Spleen (tissue), 7 donors: Measurements from ENCODE around the gene CRAT.

Experiments
- POLR2A ChIP-seq, 3 donors: fragments of 450-650 bp; IDR thresholded peaks; one replicate each; pipeline ENCODE4 v1.5.1; 2017; ENCODE audit warnings: antibody characterized with exemption in 3 of 3, mild to moderate bottlenecking in 1 of 3
- TF ChIP-seq, protein P1 (sequence below), 11 experiments: fragments of 200-600 bp in 7 of 11; fragments of 450-650 bp in 4 of 11; sonication (generic) in 4 of 11; IDR thresholded peaks in 8 of 11; conservative IDR thresholded peaks in 3 of 11; 1 replicate in 7 of 11; 2 replicates in 4 of 11; pipeline versions ENCODE4 v1.4.0 to v1.8.0; 2016 to 2021; ENCODE audit warnings: antibody characterized with exemption in 11 of 11, inconsistent platforms in 4 of 11, mild to moderate bottlenecking in 1 of 11
- donor health status: DM: no; HTN: no; CAD: no; lungs with moderate emphysema.
- donor health status: DM: no; HTN: no; CAD: no.
- donor health status: DM: no; HTN: no; CAD: no.

DNA sequence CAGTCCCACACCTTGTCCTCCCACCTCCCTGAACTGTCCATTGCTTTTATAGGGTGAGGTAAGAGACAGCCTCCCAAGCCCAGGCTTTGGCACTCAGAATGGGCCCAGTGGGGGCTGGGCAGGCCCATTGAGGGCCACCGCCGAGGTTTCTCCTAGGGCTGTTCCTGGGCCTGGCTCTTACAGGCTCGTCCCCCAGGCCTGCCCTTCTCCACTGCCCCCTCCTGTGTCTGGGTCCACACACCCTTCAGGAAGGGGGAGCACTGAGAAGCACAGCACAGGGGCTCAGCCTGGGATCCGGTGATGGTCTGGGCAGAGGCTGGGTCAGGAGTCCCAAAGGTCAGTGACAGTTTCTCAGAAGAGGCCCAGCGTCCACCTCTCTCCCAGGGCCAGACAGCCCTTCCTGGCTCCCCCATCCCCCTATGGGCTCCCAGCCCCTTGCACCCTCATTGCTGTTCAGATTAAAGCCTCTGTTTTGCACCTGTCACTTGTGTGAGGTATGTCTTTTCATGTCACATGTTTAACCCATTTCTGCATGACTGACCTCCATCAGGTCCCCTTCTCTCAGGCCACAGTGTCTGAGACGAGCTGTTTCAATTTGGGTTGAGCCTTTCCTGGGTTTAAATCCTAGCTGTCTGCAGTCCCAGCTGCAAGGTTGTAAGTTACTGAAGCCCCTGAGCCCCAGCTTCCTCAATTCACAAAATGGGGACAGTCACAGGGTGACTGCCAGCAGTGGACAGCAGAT, 38.0 kb upstream of the CRAT start:
- TF ChIP-seq, protein P1, sequence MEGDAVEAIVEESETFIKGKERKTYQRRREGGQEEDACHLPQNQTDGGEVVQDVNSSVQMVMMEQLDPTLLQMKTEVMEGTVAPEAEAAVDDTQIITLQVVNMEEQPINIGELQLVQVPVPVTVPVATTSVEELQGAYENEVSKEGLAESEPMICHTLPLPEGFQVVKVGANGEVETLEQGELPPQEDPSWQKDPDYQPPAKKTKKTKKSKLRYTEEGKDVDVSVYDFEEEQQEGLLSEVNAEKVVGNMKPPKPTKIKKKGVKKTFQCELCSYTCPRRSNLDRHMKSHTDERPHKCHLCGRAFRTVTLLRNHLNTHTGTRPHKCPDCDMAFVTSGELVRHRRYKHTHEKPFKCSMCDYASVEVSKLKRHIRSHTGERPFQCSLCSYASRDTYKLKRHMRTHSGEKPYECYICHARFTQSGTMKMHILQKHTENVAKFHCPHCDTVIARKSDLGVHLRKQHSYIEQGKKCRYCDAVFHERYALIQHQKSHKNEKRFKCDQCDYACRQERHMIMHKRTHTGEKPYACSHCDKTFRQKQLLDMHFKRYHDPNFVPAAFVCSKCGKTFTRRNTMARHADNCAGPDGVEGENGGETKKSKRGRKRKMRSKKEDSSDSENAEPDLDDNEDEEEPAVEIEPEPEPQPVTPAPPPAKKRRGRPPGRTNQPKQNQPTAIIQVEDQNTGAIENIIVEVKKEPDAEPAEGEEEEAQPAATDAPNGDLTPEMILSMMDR (IDR thresholded peaks at IDR 0.05 in 8 of 11, conservative IDR thresholded peaks at IDR 0.05 in 3 of 11) = no peak
- no peak for TF ChIP-seq POLR2A (IDR thresholded peaks at IDR 0.05)
